HG03575 (cell line): Measurements from ENCODE around the gene EPSTI1.

ENCODE experiments used
- ATAC-seq: cut with Tn5 transposase; IDR thresholded peaks from one replicate; pipeline ENCODE4 v1.9.1; 2021; ENCODE audit not compliant: unreplicated experiment, insufficient number of reproducible peaks, low FRiP score; ENCODE audit errors: extremely low read depth

The EPSTI1 gene

DNA sequence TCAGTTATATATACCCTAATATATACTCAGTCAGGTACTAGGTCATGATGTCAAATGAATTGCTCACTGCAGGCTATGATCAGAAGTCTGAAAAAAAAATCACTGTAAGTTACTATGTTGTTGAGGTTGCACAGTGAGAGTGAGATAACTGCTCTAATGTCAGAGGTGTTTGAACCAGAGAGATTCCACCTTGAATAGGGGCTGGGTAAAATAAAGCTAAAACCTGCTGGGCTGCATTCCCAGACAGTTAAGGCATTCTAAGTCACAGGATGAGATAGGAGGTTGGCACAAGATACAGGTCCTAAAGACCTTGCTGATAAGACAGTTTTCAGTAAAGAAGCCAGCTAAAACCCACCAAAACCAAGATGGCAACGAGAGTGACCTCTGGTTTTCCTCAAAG is 10.2 kb downstream of the EPSTI1 start:
- no peak for ATAC-seq

DNA sequence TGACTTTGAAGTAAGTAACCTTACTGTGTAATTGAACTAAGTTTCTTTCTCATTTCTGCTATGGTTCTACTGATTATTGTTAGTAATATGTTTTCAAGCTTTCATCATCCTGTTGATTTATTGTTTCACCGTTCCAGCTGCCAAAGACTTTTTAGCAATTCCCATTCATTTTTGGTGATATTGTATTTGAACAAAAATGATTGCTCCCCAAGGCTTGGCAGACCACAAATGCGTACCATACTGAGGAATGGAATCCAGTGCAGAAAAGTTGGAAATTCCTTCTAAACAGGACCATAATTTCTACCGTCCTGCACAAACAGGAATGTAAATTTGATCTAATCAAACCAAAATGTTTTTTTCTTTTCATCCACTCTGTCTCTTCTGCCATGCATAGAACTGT is 10.7 kb downstream of the EPSTI1 start:
- ATAC-seq: no peak

DNA sequence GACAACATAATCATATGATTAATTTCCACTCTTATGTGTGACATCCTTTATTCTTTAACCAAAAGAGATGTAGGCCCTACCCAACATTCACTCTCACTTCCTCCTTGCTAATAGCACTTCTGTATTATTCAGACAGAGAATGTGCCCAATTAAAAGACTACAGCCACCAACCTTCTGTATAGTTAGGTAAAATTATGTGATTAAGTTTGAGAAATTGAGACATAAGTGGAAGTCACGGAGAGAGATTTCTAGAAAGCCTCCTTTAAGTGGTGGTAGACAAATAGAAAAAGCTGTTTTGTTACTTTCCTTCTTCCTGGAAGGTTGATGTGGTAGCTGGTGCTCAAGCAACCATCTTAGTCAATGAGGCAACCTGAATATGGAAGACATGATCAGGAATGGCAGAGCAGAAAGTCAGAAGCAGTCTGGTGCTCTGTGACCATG is 14.8 kb downstream of the EPSTI1 start:
- no peak for ATAC-seq

DNA sequence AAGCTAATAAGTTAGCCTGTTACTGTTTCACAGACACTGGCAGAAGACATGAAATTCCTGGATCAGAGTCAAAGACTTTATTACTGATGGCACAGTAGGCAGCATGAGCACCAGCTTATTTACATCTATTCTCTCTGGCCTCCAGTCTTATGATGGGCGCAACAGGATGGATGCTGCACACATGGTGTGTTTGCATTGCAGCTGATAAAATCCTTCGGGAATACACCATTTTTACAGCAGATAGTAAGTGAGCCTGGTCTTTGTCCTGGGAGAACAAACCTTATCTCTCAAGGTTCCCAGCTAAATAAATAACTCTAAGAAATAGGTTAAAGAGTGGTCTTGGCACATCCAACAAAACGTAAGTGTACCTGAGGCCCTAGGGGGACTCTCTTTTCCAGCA is 16.0 kb downstream of the EPSTI1 start:
- no peak for ATAC-seq

DNA sequence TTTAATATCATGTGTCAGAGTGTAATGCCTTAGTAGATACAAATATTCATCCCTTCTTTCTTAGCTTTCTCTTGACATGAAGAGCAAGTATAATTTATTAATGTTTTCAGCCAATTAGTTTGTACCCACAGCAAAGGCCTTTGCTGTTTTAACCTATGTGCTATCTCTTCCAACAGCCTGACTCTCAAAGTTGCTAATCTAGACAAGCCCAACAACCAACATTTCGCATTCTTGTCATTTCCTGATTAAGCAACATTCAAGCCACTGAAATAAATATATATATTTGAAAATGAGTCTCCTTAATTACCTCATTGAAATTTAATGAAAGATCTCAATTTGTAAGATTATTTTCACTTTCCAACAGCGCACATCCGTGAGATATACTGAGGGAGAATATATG is 18.5 kb downstream of the EPSTI1 start:
- no peak for ATAC-seq

DNA sequence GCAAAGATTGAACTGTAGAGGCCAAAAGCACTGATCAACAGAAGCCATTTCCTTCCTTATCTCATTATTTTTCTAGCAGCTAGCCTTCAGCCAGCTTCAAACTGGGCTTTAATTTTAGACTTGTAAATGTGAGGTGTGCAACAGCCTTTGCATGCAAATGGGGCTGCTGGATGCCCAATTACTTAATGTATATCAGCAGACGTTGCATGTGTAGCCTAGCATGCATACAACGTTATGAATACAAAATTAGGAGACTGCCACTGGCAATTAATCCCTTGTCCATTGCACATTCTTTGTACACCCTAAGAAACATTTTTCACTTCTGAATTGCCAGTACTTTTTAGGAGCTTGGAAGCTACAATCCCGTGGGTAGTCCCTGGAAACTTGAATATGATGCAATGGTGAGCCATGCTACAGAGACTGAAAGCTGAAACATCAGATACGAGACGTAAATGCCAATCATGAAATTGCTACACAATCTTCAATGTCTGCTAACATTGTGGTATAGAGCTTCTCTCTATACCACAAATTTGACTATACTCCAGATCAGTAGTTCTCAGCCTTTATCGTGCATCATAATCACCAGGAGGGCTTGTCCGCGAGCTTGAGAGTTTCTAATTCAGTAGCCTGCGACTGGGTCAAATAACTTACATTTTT is 20.2 kb downstream of the EPSTI1 start:
- no peak for ATAC-seq

DNA sequence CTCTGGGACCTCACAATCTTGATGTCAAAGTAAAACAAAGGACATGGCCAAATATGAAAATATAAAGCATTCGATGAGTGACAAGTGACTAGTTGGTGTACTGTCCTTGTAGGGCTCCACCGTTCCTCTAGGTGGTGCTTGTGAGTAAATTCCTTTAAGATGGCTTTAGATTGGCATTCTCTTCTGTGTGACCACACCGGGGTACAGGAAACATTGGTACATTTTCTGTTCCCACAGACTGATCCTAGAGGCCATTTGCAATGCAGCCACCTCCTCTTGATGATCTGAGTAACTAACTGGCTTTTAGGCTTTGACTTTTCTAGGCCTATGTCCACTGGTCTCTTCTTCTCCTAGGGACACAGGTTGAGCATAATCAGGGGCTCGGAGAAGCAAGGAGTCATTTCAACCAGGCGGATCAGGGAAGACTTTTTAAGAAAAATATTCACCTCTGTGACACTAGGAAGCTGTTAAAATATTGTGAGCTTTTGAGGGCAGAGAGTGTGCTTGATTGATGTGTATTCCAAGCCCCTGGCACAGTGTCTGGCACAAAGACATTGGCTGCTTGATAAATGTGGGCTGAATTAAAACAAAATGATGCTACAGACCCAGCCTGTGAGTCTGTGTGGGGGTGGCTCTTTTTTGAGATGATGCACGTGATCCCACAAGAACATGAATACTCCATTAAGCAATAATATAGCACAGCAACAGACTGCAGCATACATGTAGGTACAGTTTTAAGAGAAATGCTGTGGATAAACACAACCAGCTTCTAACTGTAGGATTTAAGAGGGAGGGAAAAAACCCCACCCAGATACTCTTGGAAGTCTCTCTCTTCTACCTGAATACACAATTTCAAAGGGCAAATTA is 21.0 kb downstream of the EPSTI1 start:
- ATAC-seq: no peak

DNA sequence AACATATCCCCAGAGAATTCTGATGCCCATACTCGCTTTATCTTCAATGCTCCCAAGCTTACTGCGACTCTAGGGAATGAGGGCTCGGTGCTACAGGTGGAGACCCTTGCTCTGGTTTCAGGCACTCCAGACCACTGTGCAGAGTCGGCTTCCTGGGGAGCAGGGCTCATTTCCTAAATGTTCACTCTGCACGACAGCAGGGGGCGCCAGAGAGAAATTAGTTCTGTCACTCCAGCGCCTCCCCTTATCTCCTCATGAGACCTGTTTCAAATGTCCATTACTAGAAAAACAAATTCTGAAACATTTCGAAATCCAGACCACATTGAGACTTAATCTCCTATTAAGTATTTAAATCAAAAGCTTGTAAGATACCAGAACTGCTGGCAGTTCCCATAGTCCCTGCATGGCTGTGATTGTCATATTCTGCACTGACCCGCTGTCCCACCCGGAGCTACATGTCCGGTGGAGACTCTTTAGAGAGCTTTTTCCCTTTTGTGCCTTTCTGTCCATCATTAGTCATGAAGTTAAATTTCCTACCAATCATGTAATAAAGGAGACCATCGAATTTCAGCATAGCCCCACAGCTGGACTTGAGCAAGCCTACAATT is 22.4 kb downstream of the EPSTI1 start:
- no peak for ATAC-seq

DNA sequence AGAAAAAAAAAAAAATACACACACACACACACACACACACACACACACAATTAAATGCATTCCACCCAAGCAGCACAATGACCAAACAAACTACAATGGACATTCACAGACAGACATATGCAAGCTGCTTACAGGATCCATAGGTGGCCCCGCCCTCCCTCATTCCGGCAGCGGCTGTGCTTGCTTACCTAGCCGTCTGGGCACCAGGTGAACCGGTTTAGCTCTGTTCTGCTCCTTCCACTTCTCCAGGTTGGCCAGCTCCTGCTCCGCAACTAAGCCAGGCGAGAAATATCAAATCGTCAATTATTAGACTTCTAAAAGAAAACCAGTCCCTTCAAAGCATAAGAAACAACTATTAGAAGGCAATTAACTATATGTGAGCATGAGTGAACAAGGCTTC is 23.1 kb downstream of the EPSTI1 start:
- ATAC-seq: no peak

DNA sequence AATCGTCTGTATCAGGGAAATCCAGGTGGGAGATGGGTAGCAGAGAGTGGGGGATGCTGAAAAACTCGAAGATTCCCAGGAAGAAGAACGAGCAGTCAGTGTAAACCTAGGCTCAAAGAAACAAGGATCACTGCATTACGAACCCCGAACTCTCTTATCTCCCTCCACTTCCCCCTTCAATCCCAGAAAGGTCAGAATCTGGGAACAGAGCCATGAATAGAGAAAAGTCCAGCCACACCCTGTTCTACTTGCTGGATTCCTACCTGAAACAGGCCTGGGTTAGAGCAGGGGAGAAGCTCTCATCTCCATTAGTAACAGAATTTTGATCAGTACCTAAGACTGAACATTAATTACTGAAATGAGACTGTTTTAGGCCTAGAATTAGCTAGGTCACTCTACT is 24.4 kb downstream of the EPSTI1 start:
- no peak for ATAC-seq

DNA sequence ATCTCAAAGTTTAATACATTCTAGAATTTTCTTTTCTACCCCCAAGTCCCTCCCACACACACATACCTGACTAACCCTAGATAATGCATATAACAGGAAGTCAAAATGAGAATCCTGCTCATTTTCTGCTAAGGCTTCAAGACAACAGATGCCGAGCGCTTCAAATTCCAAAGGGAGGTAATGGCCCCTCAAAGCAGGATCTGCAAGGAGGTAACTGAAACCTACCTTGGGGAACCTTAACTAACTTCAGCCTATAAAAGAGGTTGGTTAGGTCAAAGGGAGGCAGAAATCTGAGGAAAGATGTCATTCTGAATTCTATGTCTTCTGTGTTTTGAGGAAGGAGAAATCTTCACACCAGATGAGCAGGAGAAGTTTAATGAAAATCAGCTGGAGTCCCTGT is 26.8 kb downstream of the EPSTI1 start:
- no peak for ATAC-seq

DNA sequence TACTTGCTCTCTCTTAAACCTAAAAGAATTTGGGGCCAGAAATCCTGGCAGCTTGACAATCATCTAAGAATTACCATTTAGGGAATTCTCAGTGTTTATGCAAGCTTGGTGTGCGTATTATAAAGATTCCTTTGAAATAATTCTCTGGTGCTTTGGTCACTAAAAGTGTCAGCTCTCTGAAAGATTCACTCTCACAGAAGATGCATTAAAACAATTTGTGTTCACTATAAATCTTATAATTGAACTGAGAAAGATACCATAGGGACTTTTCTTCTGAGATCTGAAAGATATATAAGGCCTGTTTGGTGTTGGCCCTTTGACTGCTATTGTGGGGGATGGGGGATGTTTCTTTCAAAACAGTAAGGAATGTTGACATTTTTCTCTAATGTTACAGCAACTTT is 27.3 kb downstream of the EPSTI1 start:
- ATAC-seq: no peak

DNA sequence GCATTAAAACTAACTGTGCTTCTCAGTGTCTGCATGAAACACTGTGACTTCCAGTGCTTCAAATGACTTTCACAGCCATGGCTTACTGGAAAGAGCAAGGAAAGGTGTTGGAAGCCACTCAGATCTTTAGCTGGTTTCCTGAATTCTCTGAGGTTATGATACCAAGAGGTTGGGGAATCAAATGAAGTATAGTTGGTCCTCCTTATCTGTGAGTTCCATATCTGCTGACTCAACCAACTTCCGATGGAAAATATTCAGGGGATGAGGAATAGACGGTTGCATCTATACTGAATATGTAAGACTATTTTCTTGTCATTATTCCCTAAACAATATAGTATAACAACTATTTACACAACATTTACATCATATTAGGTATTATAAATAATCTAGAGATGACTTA is 32.4 kb downstream of the EPSTI1 start:
- no peak for ATAC-seq

DNA sequence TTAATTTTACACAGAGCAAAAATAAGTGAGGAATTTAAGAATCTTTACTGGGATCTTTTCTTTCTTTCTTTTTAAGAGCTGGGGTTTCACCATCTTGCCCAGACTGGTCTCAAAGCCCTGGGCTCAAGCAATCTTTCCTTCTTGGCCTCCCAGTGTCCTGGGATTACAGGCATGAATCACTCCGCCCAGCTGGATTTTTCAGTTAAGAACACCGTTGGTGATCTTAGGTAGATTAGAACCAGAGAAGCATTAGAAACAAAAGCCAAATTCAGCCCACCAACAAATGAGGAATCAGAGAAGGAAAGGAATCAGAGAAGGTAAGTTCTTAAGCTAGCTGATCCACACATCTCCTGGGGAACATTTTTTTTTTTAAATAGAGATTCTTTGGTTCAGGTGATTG is 34.2 kb downstream of the EPSTI1 start:
- ATAC-seq: no peak

DNA sequence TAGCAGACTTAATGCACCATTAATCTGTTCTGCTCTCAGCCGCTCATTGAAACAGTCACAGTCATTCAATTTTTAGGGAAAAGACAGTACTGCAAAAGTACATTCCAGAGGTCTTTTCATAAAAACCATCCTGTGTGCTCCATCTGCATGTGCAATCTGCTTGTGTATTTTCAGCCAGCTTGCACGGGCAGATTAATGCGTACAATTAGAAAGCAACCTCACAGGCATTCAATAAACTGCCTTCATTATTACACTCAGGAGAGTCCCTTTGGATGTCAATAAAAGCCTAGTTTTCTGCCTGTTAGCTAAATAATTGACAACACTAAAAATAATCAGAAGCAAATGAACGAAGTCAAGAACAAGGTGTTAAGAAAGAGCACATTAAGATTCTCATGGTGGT is 41.9 kb downstream of the EPSTI1 start:
- ATAC-seq: no peak

DNA sequence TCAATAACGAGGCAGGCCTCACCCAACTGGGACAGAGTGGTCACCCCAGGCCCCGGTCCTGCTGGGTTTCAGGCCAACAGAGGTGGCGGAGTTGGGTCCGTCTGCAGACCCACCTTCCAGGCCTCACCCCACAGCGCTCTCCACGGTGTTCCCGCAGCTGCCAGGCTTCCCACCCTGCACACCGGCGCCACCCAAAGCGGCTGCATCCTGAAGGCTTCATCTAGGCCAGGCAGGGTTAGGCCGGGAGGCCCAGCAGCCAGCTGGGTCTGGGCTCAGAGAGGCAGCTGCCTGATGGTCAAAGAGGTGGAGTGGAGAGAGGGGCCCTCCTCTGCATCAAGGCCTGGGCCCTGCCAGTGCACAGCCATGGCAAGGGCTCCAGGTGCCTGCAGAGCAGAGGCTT is 44.1 kb downstream of the EPSTI1 start:
- ATAC-seq: no peak

DNA sequence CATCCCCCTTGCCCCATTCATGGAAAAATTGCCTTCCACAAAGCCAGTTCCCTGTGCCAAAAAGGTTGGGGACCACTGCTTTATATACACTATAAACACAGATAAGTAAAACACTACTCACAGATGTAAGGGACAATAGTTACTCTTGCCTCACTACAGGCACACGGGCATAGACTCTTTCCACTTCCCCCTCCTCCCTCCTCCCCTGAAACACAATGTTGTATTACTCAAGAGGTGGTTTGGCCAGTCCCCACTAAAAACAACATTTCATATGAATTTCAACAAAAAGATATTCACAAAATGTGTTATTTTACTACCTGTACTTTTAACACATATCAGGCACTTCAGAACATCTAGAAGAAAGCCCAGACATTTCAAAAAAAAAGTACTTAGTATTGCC is 45.1 kb downstream of the EPSTI1 start:
- ATAC-seq: no peak

DNA sequence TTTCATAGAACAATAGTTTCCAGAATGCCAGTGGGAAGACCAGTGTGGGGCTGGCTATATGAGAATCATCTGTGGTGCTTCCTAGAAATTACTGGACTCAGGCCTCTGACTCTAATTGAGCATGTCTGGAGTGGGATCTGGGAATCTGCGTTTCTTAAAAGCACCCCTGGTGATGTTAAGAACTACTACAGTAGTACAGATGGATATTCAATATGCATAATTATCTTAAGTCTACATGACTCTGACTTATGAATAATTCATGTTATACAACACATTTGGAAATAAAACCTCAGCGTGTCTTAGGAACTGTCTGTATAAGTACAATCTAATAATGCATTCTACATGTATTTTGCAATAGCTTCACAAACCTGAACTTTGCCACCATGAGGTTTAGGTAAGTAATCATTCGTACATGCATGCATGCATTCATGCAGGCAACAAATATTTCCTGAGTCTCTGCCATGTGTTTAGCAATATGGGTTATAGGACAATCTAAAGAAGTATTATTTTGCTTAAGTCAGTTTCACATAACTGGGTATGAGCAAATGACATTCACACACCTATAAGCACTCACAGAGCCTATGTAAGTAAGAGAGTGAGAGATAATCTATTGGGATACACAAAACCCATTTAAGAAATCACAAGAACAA is 62.0 kb downstream of the EPSTI1 start:
- ATAC-seq: no peak

DNA sequence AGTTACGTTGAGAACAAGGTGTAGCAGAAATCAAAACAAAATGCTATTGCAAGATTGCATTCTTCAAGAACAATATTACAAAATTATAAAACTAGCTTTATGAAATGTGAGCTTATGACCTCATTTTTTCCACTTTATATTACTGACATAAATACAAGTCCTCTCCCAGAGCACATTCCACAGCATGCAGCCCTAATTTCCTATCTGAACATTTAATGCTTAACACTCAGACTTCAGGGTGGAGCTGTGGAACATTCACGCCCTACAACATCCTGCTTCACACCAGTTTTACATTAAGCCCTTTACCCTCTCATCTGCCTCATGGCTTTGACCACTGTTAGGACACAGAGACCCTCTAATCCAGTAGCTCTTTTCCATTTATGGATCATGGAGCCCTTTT is 65.5 kb downstream of the EPSTI1 start:
- ATAC-seq: no peak

DNA sequence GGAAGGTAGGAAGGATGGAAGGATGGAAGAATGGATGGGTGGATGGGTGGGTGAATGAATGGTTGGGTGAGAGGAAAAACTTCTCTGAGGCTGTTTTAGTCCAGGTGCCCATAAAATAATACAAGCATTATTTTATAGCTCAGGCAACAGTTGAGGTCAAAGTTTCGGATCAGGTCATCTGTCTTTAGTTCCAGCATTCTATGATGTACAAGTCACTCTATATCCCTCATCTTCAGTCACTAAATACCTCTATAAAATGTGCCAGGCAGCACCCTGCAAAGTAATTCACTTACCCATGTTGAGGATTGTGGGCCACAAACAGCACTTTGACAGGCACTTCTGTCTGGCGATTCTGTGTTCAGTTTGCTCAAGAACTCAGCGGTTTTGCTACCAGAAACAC is 66.0 kb downstream of the EPSTI1 start:
- no peak for ATAC-seq
